ENCODE results near the gene KDM2B. TPM values are rescaled to one million over a fixed set of nuclear protein-coding genes. Genes with fewer than 3 reads are reported as not detected.
A peak's percentile ranks its signal among the peaks of the same experiment; 100 is the strongest.

KDM2B gene
- total and polyA plus RNA-seq, 2 experiments from 2014 or later = 59.4 to 161 TPM

DNA sequence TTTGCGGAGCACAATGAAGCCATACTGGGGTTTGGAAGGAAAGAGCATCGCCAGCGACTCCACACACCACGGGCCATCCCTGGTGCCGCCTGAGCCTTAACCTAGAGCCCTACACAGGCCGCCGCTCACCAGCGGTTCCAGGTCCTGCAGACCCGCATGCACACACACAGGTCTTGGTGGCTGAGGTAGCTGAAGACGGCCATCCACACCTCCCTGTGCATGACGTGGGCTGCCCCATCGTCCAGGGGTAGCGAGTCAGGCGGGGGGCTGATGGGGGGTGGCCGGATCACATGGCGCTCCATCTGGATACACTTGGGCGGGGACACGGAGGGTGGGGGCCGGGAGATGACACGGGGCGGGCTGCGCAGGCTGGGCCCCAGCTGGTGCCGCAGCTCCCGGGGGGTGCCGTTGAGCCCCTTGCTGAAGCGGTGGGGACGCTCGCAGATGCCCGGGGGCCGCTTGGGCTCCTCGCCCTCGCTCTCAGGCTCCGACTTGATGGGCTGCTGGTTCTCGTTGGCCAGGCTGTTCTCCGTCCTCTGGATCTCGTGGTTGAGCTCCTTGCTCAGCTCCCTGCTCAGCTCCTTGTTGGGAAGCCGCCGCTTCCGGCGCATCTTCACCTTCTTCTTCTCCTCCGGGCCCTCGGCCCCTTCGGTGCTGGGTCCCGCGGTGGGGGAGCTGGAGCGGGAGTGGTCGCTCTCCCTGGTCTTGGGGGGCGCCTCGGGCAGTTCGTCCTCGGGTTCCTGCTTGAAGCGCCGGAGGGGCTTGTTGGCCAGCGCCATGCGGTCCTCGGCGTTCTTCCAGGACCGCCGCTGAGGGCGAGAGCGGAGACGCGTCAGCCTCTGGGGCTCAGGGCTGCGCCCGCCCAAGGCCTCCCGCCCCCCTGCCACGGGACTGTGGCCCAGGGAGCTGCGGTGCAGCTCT lies 138.5 kb downstream of the KDM2B start:
- Histone ChIP-seq H3K27ac (ENCODE audit: low read depth) (peak overlapping the region; percentile 59; the same call in 1 of the 2 replicates), H3F3A (replicated peaks; ENCODE audit: low read depth) (peaks cover 18% of the 10 kb centered on the region), H3K27me3 (ENCODE audit: insufficient read depth) (no peaks in the 10 kb centered on the region), H3K79me2 (replicated peaks; ENCODE audit: insufficient read depth) (peaks cover 15% of the 10 kb centered on the region), H3K9me2 (ENCODE audit: insufficient read depth) (no peaks in the 10 kb centered on the region), H2AFZ (no peak overlapping the region), H3K4me2 (no peak overlapping the region), H4K20me1 (replicated peaks; ENCODE audit: insufficient read depth) (peaks cover 25% of the 10 kb centered on the region), H3K36me3 (ENCODE audit: insufficient read depth) (peaks cover 30% of the 10 kb centered on the region; the same call in 1 of the 2 replicates), H3K4me1 (ENCODE audit: insufficient read depth) (no peaks in the 10 kb centered on the region), H3K4me3 (no peak overlapping the region)
- H3K4me1 Mint-ChIP-seq = peaks cover 5% of the 10 kb centered on the region; the same call in 2 of the 3 replicates
- no peaks in the 10 kb centered on the region; the same call in 2 of the 3 replicates for H3K9me3 Mint-ChIP-seq
- H3K27me3 Mint-ChIP-seq (ENCODE audit: insufficient read depth, low read depth, poor library complexity) = peaks cover 20% of the 10 kb centered on the region
- H3K4me3 Mint-ChIP-seq = no peak overlapping the region
- H3K36me3 Mint-ChIP-seq (ENCODE audit: low read depth) = peaks cover 75% of the 10 kb centered on the region
- no peak overlapping the region for H3K27ac Mint-ChIP-seq
- TF ChIP-seq NANOG (IDR thresholded peaks at IDR 0.05; ENCODE audit: borderline replicate concordance) = no peak
- DNase-seq (ENCODE audit: low spot score) = no peak
- no peak for ATAC-seq

- H3K27ac Mint-ChIP-seq = no peak overlapping the region
These were observed 139.3 kb downstream of the KDM2B start for GRCh38 chr12:121441555-121441954.

More at GRCh38 chr12:121441555-121441954, 139.3 kb downstream of the KDM2B start:
- peaks cover 18% of the 10 kb centered on the region for H3K27me3 Mint-ChIP-seq (ENCODE audit: insufficient read depth, low read depth, poor library complexity)
- peaks cover 18% of the 10 kb centered on the region; the same call in 1 of the 2 replicates for H4K20me1 ChIP-seq (replicated peaks; ENCODE audit: insufficient read depth)
- peaks cover 14% of the 10 kb centered on the region for H3K79me2 ChIP-seq (replicated peaks; ENCODE audit: insufficient read depth)
- peaks cover 82% of the 10 kb centered on the region for H3K36me3 Mint-ChIP-seq (ENCODE audit: low read depth)
- DNase-seq (ENCODE audit: low spot score) = peak; percentile 62
- ATAC-seq = no peak
- H3K4me1 ChIP-seq (ENCODE audit: insufficient read depth) = no peaks in the 10 kb centered on the region
- peaks cover 5% of the 10 kb centered on the region; the same call in 2 of the 3 replicates for H3K4me1 Mint-ChIP-seq
- no peak overlapping the region for H3K4me3 Mint-ChIP-seq
- no peak overlapping the region for H3K4me2 ChIP-seq
- H3F3A ChIP-seq (replicated peaks; ENCODE audit: low read depth) = peaks cover 18% of the 10 kb centered on the region; the same call in 1 of the 2 replicates
- H3K36me3 ChIP-seq (ENCODE audit: insufficient read depth) = peaks cover 35% of the 10 kb centered on the region; the same call in 1 of the 2 replicates
- no peak overlapping the region for H3K27ac ChIP-seq (ENCODE audit: low read depth)
- no peak overlapping the region for H2AFZ ChIP-seq
- no peaks in the 10 kb centered on the region for H3K27me3 ChIP-seq (ENCODE audit: insufficient read depth)
- H3K4me3 ChIP-seq = no peak overlapping the region
- H3K9me2 ChIP-seq (ENCODE audit: insufficient read depth) = no peaks in the 10 kb centered on the region
- TF ChIP-seq EZH2phosphoT487 (IDR thresholded peaks at IDR 0.05; ENCODE audit: unreplicated experiment) = no peak
- peak; percentile 62 to 63 for TF ChIP-seq CTCF (conservative IDR thresholded peaks at IDR 0.05; ENCODE audit: low read depth in 2 of 2)
- TF ChIP-seq STAT1 (IDR thresholded peaks at IDR 0.05; ENCODE audit: unreplicated experiment) = no peak
- TF ChIP-seq CREB1 (CRISPR knock-in tag; IDR thresholded peaks at IDR 0.05; ENCODE audit: low read depth) = no peak
- H3K9me3 Mint-ChIP-seq = no peaks in the 10 kb centered on the region; the same call in 1 of the 3 replicates

All from GM23338 (cell line).